HL-60 (cell line): Measurements from ENCODE around the gene CFLAR.

Source experiments
- DNase-seq, 2 experiments: peaks; one replicate each; pipeline ENCODE4 v3.0.0-alpha.2; 2010 to 2020; ENCODE audit warnings: low read depth in 1 of 2, low spot score in 1 of 2
- H3K27ac ChIP-seq: fragments of 250-450 bp; sonication (Bioruptor Pico); replicated peaks from 2 replicates; pipeline ENCODE4 v1.5.1; 2020; ENCODE audit warnings: mild to moderate bottlenecking, moderate library complexity
- H3K27me3 ChIP-seq: fragments of 250-450 bp; sonication (Bioruptor Pico); 2 replicates; pipeline ENCODE4 v1.5.1; 2021; ENCODE audit warnings: mild to moderate bottlenecking, moderate library complexity; ENCODE audit not compliant: insufficient read depth, poor library complexity, severe bottlenecking
- H3K4me3 ChIP-seq: replicated peaks from 2 replicates; pipeline ENCODE4 v1.5.1; 2011; ENCODE audit warnings: mild to moderate bottlenecking, control low read depth, low read length; ENCODE audit not compliant: insufficient read depth
- CTCF ChIP-seq: IDR thresholded peaks from one replicate; pipeline ENCODE4 v1.5.1; 2011; ENCODE audit warnings: low read length, control low read depth, inconsistent platforms; ENCODE audit not compliant: insufficient read depth
- GABPA ChIP-seq: IDR thresholded peaks from 2 replicates; pipeline ENCODE4 v1.6.1; 2012; ENCODE audit warnings: low read depth
- POLR2AphosphoS5 ChIP-seq: IDR thresholded peaks from 2 replicates; pipeline ENCODE4 v1.6.1; 2012; ENCODE audit warnings: low read depth
- REST ChIP-seq: IDR thresholded peaks from 2 replicates; pipeline ENCODE4 v1.6.1; 2012; ENCODE audit warnings: low read depth; ENCODE audit not compliant: insufficient replicate concordance
- SPI1 ChIP-seq: IDR thresholded peaks from 2 replicates; pipeline ENCODE4 v1.6.1; 2012; ENCODE audit warnings: low read depth, mild to moderate bottlenecking, borderline replicate concordance

Gene CFLAR

GRCh38 chr2:201156036-201156435 is 40.1 kb downstream of the CFLAR start:
- H3K27me3 ChIP-seq, result no peaks in the 10 kb centered on the region
- DNase-seq, result no peak
- peak overlapping the region; percentile 69 for H3K27ac ChIP-seq
- H3K4me3 ChIP-seq, result no peak overlapping the region
- TF ChIP-seq REST (no peak), POLR2AphosphoS5 (no peak), CTCF (no peak), GABPA (no peak), SPI1 (no peak)

GRCh38 chr2:201156640-201157039 is 40.7 kb downstream of the CFLAR start:
- no peaks in the 10 kb centered on the region for H3K27me3 ChIP-seq
- peak overlapping the region; percentile 69 for H3K27ac ChIP-seq
- H3K4me3 ChIP-seq, result no peak overlapping the region
- TF ChIP-seq CTCF, result no peak
- no peak for DNase-seq

- Histone ChIP-seq H3K4me3 (no peak overlapping the region), H3K27ac (peak overlapping the region; percentile 69)
- TF ChIP-seq GABPA (no peak), CTCF (no peak), POLR2AphosphoS5 (peak; percentile 27; the same call in 1 of the 2 replicates)
Measured at GRCh38 chr2:201157694-201158093, 41.7 kb downstream of the CFLAR start.

GRCh38 chr2:201158111-201158929 is 42.4 kb downstream of the CFLAR start:
- no peak for TF ChIP-seq POLR2AphosphoS5
- no peak for TF ChIP-seq GABPA
- peak; percentile 58 for TF ChIP-seq CTCF
- peak; percentile 93 for TF ChIP-seq SPI1
- TF ChIP-seq REST, result no peak
- no peaks in the 10 kb centered on the region for H3K27me3 ChIP-seq
- H3K27ac ChIP-seq, result peak overlapping the region; percentile 69
- peak; percentile 81 to 96 for DNase-seq
- H3K4me3 ChIP-seq, result no peak overlapping the region

More at GRCh38 chr2:201157694-201158093, 41.7 kb downstream of the CFLAR start:
- H3K27me3 ChIP-seq, result no peaks in the 10 kb centered on the region
- DNase-seq, result peak; percentile 52 to 82
